ENCODE data around the gene SMYD3. TPM values are rescaled to one million over a fixed set of nuclear protein-coding genes. Genes with fewer than 3 reads are reported as not detected.

Gene SMYD3
- total and polyA plus RNA-seq, 2 donors (not counting 3 experiments of a cell fraction or from before 2014, with no cell fraction given): 16.0 to 32.1 TPM

- no TSS peak for BruUV-seq (replicated peaks)
- H3K9me3 ChIP-seq (replicated peaks; ENCODE audit: control insufficient read depth, insufficient read depth, low read length): no peaks in the 10 kb centered on the region
- H3K79me2 ChIP-seq (ENCODE audit: control insufficient read depth, insufficient read depth, low read length): no peaks in the 10 kb centered on the region
- H3K9ac ChIP-seq (replicated peaks; ENCODE audit: extremely low read depth, insufficient read depth, low read length): no peak overlapping the region
- H3K36me3 ChIP-seq (ENCODE audit: control insufficient read depth in 2 of 2, extremely low read depth in 1 of 2, insufficient read depth in 2 of 2, low read length in 2 of 2): no peaks in the 10 kb centered on the region
- H3K27ac ChIP-seq (ENCODE audit: insufficient read depth, low read depth, low read length): no peak overlapping the region
- ChIA-PET CTCF (no interaction called here), POLR2A (no interaction called here)
- TF ChIP-seq POLR2AphosphoS5 (IDR thresholded peaks at IDR 0.05; ENCODE audit: insufficient read depth, low read depth, low read length): no peak
- no peak for TF ChIP-seq MAX (IDR thresholded peaks at IDR 0.05; ENCODE audit: insufficient read depth, insufficient read length)
- TF ChIP-seq FOS (IDR thresholded peaks at IDR 0.05; ENCODE audit: borderline replicate concordance, insufficient read depth, low read length): no peak
- no peak for TF ChIP-seq GATA2 (IDR thresholded peaks at IDR 0.05; ENCODE audit: insufficient read depth, insufficient read length, low read depth, low read length)
- TF ChIP-seq MYC (IDR thresholded peaks at IDR 0.05; ENCODE audit: low read depth, low read length): no peak
- TF ChIP-seq CTCF (IDR thresholded peaks at IDR 0.05; ENCODE audit: extremely low read depth in 1 of 2, insufficient read depth in 1 of 2, low read depth in 1 of 2, low read length in 2 of 2): no peak
- no peak for TF ChIP-seq JUN (IDR thresholded peaks at IDR 0.05; ENCODE audit: borderline replicate concordance, insufficient read depth, insufficient read length, low read depth)
- TF ChIP-seq POLR2A (IDR thresholded peaks at IDR 0.05; ENCODE audit: low read depth, low read length): no peak
- no peaks in the 10 kb centered on the region for H3K9me1 ChIP-seq (replicated peaks; ENCODE audit: control insufficient read depth, extremely low read depth, insufficient read depth, low read length)
- DNase-seq (ENCODE audit: low read depth, low spot score) (no peak), FAIRE-seq (no peak)
- H3K4me3 ChIP-seq (replicated peaks in 1 of 3; ENCODE audit: insufficient read depth in 1 of 3, low read depth in 1 of 3, low read length in 3 of 3): no peak overlapping the region
- H3K4me2 ChIP-seq (ENCODE audit: insufficient read depth, low read length): no peak overlapping the region
- intact Hi-C loops (cut with micrococcal nuclease): no loop called here
- no peaks in the 10 kb centered on the region for H4K20me1 ChIP-seq (replicated peaks; ENCODE audit: control insufficient read depth, extremely low read depth, insufficient read depth, low read length)
- no peaks in the 10 kb centered on the region for H3K4me1 ChIP-seq (ENCODE audit: control insufficient read depth, extremely low read depth, insufficient read depth, low read length)
- dilution Hi-C loops (cut with MboI; ENCODE audit: extremely low pct_ligation_motif_present, low sequenced_read_pairs): no loop called here
- H2AFZ ChIP-seq (ENCODE audit: low read depth, low read length): no peak overlapping the region
- no peaks in the 10 kb centered on the region for H3K27me3 ChIP-seq (ENCODE audit: control insufficient read depth in 2 of 2, insufficient read depth in 2 of 2, low read length in 2 of 2)
Measured at GRCh38 chr1:246203180-246203579, 303.9 kb downstream of the SMYD3 start.
